Measurements from ENCODE around the gene GRM8. TPM values are rescaled to one million over a fixed set of nuclear protein-coding genes. Genes with fewer than 3 reads are reported as not detected.

The GRM8 gene
- total RNA-seq, 1 donor from 2014 or later = 0.16 TPM

DNA sequence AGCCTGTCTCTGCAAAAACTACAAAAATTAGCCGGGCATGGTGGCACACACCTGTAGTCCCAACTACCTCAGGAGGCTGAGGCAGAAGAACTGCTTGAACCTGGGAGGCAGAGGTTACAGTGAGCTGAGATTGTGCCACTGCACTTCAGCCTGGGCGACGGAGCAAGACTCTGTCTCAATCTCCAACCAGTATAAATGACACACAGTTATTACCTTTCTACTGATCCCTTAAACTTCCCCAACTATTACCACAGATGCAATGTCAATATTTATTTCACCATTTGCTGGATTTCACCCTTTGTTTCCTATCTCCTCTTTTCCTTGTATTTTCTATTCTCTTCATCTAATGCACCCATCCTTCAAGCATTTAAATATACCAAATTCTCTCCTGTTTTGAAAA is 431.8 kb downstream of the GRM8 start:
- no peak for DNase-seq (ENCODE audit: low spot score)

DNA sequence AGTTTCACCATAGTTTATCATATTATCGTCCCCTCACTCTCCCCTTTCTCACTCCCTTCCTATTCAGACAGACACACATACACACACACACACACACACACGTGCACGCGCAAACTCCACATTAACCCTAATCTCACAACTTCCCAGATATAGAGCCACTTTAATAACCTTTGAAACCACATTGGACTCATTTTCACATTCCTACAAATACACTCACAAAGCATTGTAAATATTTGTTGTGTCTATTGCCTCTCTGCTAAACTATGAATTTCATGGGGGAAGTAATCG is 433.6 kb downstream of the GRM8 start:
- no peak for DNase-seq (ENCODE audit: low spot score)

DNA sequence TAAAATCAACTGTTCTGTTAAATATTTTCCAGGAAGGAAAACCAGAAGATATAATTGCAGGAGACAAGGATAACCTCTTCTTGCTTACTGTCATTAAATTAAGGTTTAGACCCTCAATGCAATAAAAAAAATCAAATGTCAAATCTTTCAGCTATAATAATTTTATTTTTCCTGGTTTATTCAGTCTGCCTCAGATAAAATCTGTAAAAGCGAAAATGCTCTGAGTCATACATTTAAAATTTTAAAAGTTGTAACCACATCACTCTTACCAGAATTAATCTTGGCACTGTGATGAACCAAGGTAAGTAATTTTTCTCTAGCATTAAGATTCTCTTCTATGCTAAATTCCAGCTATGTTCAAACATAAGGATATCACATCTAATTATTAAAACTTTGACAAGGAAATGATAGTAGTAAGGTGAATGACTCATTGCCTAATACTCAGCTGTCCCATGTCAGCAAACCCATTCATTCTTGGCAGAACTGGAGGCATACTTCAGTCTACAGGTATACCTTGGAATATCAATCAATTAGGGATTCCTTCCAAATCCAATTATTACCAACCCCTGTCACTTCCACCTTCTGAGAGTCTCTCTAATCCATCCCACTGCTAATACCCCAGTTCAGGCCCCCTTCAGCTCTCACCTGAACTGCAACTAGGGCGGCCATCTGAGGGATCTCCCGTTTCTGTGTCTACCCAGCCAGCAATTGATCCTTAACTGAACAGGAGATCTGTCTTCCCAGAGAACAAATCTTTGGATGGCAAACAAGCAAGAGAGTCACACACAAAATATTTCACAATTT is 434.1 kb downstream of the GRM8 start:
- DNase-seq (ENCODE audit: low spot score) = no peak

GRCh38 chr7:126809188-126809587 is 443.6 kb downstream of the GRM8 start:
- no peak for DNase-seq (ENCODE audit: low spot score)

DNA sequence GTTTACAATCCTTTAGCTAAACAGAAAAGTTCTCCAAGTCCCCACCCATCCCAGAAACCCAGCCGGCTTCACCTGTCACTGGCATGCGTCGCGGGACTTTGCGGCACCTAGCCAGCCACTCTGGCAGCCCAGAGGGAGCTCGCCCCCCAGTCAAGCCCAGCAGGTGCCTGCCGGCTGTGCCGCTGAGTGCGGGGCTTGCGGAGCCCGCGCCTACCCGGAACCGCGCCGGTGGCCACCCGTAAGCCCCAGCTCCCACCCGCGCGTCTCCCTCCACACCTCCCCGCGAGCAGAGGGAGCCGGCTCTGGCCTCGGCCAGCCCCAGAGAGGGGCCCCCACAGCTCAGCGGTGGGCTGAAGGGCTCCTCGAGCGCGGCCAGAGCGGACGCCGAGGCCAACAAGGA is 446.1 kb downstream of the GRM8 start:
- no peak for DNase-seq (ENCODE audit: low spot score)

DNA sequence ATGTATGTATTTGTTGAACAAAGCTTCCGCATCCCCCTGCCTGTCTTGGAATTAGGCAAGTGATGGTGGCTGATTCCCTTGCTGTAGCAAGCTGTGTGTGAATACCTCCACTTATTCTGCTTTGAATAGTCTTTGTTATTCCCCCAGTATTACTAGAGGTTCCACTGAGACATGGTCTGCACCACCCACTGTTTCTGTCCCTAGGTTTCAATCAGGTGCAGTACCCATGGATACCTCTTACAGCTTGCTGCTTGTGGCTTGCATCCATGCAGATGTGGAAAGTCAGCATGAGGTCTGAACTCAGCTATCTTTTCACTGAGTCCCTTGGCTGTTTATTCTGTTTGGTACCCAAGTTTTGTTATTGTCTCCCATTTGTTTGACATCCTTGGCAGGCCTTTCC is 447.4 kb downstream of the GRM8 start:
- no peak for DNase-seq (ENCODE audit: low spot score)

DNA sequence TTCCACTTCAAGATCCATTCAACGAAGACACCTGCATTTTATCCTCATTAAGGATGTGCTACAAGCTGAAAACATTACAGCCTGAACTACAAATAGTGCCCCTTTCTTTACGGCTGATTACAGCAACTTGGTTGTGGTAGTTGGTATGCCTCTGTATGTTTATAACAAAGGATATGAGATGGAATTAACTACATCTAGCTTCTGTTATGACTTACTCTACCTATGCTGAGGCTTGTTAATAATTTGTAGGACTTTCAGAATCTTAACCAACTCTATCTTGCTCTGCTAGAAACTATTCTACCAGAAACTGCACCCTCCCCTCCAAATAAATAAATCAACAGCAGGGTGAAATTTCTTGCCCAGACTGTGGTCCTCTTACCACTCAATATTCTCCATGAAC is 448.1 kb downstream of the GRM8 start:
- no peak for DNase-seq (ENCODE audit: low spot score)

GRCh38 chr7:126803990-126804389 is 448.8 kb downstream of the GRM8 start:
- no peak for DNase-seq (ENCODE audit: low spot score)

DNA sequence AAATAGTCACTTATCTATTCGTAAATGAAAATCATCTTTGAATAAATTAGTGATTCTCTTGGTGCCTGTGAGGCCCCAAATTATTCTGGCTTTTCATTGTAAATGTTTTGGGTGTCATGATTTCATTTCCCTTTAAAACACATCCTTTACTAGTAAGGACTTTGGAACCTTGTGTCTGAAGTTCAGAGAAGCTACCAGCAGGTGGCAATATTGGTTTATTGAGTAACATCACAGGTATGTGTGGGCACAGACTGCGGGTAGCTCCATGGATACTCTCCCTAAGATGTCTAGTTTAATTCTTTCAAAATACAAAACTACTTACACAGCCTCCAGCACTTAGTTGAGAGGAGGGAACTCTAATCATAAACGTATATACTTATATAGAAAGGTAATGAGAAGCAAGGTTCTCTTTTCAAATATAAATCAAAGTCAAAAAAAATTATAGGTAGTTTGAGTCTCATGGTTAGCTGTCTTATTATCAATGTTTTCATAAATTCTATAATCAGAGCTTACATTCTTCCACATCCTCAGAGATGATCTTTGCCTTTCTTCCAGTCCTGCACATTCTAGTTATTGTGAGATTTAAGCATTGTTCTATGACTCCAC is 449.6 kb downstream of the GRM8 start:
- no peak for DNase-seq (ENCODE audit: low spot score)

- no peak for DNase-seq (ENCODE audit: low spot score)
These were observed 451.0 kb downstream of the GRM8 start for GRCh38 chr7:126801733-126802132.

DNA sequence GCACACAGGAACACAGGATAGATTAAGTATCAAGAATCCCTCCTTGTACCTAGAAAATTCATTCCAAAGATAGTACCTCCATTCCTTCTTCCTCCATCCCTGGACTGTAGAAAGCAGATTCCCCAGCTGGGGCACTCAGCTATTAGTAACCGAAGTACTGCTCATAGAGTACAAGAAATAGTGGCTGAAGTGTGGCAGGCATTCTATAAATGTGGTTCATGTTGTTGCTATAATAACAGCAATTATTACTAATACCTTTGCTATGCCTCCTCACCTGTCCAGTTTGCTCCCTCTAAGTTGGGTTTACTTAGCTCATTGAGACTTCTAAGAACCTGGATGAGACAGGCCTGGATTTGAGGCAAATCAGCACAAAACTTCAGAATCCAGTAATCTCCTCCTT is 453.2 kb downstream of the GRM8 start:
- no peak for DNase-seq (ENCODE audit: low spot score)

- no peak for DNase-seq (ENCODE audit: low spot score)
These were observed 460.2 kb downstream of the GRM8 start for GRCh38 chr7:126792521-126792920.

GRCh38 chr7:126791306-126791705 is 461.4 kb downstream of the GRM8 start:
- DNase-seq (ENCODE audit: low spot score) = no peak

- no peak for DNase-seq (ENCODE audit: low spot score)
These were observed 462.0 kb downstream of the GRM8 start for GRCh38 chr7:126790763-126791162.

GRCh38 chr7:126783613-126784012 is 469.1 kb downstream of the GRM8 start:
- no peak for DNase-seq (ENCODE audit: low spot score)

- DNase-seq (ENCODE audit: low spot score) = no peak
These were observed 471.7 kb downstream of the GRM8 start for GRCh38 chr7:126780993-126781392.

DNA sequence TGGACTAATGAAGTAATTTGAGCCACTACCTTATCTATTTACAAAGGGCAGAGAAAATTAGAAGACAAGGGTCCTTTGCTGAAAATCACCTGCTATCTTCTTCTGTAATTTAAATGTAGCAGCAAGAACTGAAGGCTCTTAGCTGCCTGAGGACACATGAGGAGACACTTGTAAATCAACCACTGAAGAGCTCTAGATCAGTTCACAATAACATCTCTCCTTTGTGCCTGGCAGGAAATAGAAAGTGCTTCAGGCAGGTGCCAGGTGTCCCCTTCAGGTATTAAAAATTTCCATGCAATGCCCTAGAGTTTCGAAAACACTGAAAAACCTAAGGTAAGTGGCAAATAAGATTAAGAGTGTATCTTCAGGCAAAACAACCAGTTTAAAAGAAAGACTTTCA is 474.6 kb downstream of the GRM8 start:
- no peak for DNase-seq (ENCODE audit: low spot score)

- DNase-seq (ENCODE audit: low spot score) = no peak
These were observed 476.2 kb downstream of the GRM8 start for GRCh38 chr7:126776498-126776897.

DNA sequence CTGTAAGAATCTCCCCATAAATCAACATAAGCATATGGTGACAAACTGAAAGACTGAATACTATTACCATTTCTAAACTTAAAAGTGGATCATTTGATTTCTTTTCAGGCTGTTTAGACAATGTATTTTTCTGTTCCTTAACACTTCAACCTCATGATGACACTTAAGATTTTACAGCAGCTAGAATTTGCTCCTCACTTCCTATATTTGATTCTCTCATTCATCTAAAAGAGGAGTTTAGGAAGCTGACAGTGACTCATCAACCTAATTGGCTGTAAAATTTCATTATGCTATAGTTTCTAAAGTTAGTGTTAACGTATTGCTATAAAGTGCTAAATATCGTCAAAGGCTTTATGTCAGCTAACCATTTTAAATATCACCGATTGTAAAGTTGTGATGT is 478.7 kb downstream of the GRM8 start:
- DNase-seq (ENCODE audit: low spot score) = no peak

- no peak for DNase-seq (ENCODE audit: low spot score)
These were observed 483.9 kb downstream of the GRM8 start for GRCh38 chr7:126768836-126769235.

- DNase-seq (ENCODE audit: low spot score) = no peak
These were observed 491.7 kb downstream of the GRM8 start for GRCh38 chr7:126760914-126761577.

DNA sequence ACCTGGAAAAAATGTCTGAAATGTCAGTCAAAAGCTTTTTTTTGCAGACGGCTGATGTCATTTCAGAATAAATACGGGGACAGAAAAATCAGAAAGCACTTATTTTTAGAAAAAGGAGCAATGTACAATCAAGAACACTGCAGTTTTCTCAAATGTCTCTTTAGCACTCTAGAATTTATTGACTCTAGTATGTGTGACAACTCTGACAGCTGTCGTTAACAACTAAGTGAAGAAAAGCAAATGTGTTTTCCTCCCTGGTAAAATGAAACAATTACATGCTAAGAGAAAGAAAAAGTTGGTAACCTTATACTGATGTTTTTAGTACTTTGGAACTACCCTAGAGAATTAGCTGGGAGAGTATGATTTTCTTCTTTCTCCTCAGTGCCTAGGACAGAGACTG is 497.4 kb downstream of the GRM8 start:
- no peak for DNase-seq (ENCODE audit: low spot score)
